ENCODE measurements around the gene FAM193A.
"Not testable (repeated sequence)": the region's sequence is repeated elsewhere in the genome, so short reads cannot be mapped to it uniquely, and the experiment has no call there.

FAM193A gene

DNA sequence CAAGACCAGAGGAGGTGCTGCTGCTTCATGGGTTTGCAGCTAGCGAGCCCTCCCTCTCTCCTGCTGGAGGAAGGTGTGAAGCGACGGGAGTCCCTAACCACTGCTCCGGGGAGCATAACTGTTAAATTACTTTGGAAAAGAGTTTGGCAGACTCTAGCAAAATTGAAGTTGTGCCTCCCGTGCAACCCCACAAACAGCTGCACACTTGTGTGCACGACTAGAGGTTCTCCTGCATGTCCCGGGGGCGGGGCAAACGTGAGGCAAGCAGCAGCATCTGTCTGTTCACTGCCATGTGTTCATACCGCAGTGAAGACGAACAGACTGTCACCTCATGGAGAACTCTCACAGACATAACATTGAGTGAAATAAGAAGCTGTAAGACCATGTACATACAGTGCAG is 185.1 kb downstream of the FAM193A start:
- no peak for DNase-seq (ENCODE audit: low read depth in 4 of 4, low spot score in 1 of 4)

DNA sequence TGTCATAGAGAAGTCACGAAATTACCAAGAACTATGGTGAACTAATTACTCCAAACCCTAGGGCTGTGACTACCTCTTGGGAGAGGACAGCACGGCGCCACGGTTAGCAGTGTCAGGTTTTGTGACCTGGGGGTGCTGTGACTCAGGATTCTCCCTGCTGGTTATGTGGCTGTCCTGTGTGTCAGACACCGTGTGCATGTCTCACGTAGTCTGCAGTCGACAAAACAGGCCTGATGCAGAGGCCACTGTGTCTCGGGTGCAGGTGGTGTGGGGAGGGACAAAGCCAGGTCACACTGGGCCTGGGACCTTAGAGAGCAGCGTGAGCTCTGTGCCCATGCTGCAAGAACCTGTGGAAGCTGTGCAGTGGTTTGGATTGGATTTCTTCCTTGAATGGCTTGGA is 185.6 kb downstream of the FAM193A start:
- no peak for DNase-seq (ENCODE audit: low read depth in 4 of 4, low spot score in 1 of 4)

DNA sequence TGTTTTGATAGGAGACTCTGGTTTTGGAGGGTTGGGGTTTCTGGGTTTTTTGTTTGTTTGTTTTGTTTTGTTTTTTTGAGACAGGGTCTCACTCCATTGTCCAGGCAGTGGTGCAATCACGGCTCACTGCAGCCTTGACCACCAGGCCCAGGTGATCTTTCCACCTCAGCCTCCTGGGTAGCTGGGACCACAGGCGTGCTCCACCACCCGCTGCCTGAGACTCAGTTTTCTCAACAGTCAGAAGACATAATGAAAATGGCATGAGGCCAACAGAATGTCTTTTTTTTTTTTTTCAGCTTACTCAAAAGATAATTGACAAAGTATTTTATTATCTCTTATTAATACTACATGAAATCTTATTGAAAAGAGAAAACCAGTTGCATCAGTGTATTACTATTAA is 187.3 kb downstream of the FAM193A start:
- DNase-seq (ENCODE audit: low read depth in 4 of 4, low spot score in 1 of 4): no peak

DNA sequence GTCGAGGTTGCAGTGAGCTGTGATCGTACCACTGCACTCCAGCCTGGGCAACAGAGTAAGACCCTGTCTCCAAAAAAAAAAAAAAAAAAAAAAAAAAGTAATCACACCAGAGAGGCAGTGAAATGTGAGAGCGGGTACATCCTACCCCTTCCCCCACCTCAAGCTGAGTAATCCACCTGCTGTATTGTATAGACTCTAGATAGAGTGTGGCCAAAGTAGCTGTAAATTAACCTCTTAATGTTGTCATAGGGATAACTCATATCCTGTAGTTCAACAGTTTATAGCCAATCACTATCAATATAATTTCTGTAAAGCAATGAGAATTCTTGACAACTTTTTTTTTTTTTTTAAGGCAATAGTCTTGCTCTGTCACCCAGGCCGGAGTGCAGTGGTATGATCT is 188.9 kb downstream of the FAM193A start:
- no peak for DNase-seq (ENCODE audit: low read depth in 4 of 4, low spot score in 1 of 4)

GRCh38 chr4:2726881-2727280 is 190.4 kb downstream of the FAM193A start:
- DNase-seq (ENCODE audit: low read depth in 4 of 4, low spot score in 1 of 4): not testable (repeated sequence)

- no peak for DNase-seq (ENCODE audit: low read depth in 4 of 4, low spot score in 1 of 4)
Observed at GRCh38 chr4:2728221-2728620, 191.8 kb downstream of the FAM193A start.

GRCh38 chr4:2728806-2729532 is 192.5 kb downstream of the FAM193A start:
- DNase-seq (ENCODE audit: low read depth in 4 of 4, low spot score in 1 of 4): no peak

DNA sequence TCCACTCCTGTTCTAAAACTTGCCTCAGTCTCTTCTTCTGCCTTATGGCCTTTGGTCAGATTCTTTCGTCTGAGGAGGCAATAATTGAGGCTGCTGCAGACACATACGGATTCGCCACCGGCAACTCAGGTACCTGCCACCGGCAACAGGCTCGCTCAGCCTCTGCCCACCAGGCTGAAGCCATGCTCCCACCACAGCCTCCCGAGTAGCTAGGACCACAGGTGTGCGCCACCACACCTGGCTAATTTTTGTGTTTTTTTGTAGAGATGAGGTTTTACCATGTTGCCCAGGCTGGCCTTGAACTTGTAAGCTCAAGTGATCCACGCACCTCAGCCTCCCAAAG is 193.1 kb downstream of the FAM193A start:
- no peak for DNase-seq (ENCODE audit: low read depth in 4 of 4, low spot score in 1 of 4)

- DNase-seq (ENCODE audit: low read depth in 4 of 4, low spot score in 1 of 4): no peak
Observed at GRCh38 chr4:2731907-2732317, 195.5 kb downstream of the FAM193A start.

GRCh38 chr4:2732526-2732925 is 196.1 kb downstream of the FAM193A start:
- DNase-seq (ENCODE audit: low read depth in 4 of 4, low spot score in 1 of 4): no peak

DNA sequence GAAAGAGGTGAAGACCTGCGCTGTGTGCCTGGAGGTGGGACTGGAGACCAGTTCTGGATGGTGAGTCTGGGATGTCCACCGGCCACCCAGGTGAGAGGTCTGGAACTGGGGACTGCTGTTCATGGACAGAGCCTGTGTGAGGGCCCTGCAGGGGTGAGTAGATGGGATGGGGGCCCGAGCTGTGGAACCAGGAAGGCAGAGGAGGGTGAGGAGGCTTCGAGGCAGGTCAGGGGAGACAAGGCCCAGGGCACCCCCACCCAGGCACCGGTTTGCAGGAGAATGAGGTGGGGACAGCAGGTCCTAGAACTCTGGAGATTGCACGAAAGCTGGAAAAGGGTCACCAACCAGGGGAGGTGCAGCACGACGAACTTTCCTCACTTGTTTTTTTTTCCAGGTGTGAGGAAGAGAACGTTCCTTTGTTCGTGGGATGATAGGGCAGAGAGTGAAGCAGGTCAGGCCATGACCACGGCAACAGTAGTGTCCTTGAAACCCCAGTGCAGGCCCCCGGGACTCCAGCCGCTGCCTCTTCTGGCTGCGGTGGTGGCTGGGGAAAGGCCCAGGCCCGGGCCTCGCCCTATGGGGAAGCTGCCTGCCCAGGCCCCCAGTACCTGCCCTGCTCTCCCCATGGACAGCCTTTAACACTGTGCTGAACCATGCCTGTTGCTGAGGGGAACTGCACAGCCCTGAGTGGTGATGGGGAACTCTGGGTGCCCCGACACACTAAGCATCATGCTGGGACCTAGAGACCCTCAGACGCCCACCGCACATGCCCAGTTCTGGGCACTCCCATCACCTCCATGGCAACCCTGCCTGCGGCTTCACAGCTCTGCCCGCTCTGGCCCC is 196.8 kb downstream of the FAM193A start:
- DNase-seq (ENCODE audit: low read depth in 4 of 4, low spot score in 1 of 4): no peak

GRCh38 chr4:2733844-2734574 is 197.6 kb downstream of the FAM193A start:
- DNase-seq (ENCODE audit: low read depth in 4 of 4, low spot score in 1 of 4): no peak

- no peak for DNase-seq (ENCODE audit: low read depth in 4 of 4, low spot score in 1 of 4)
Observed at GRCh38 chr4:2734612-2735011, 198.2 kb downstream of the FAM193A start.

DNA sequence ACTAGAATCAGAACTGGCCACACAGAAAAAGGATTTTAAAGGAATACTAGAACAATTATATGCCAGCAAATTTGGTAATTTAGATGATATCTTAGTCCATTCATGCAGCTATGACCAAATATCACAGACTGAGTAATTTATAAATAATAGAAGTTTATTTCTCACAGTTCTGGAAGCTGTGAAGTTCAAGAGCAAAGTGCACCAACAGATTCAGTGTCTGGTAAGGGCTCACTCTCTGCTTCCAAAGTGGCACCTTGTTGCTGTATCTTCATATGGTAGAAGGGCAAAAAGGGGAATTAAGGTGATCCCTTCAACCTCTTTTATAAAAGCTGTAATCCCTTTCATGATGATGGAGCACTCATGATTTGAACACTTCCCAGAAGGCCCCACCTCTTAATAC is 199.4 kb downstream of the FAM193A start:
- no peak for DNase-seq (ENCODE audit: low read depth in 4 of 4, low spot score in 1 of 4)

DNA sequence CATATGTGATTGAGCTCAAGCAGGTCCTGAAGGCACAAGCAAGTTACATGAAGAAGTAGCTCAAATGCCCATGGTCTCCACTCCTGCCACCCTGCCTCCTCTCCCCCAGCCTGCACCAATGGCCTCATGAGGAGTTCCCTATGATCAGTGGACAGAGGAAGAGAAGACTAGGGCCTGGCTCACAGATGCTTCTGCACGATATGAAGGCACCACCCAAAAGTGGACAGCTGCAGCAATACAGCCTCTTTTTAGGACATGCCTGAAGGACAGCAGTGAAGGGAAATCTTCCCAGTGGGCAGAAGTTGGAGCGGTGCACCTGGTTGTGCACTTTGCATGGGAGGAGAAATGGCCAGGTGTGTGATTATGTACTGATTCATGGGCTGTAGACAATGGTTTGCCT is 201.8 kb downstream of the FAM193A start:
- not testable (repeated sequence) for DNase-seq (ENCODE audit: low read depth in 4 of 4, low spot score in 1 of 4)

DNA sequence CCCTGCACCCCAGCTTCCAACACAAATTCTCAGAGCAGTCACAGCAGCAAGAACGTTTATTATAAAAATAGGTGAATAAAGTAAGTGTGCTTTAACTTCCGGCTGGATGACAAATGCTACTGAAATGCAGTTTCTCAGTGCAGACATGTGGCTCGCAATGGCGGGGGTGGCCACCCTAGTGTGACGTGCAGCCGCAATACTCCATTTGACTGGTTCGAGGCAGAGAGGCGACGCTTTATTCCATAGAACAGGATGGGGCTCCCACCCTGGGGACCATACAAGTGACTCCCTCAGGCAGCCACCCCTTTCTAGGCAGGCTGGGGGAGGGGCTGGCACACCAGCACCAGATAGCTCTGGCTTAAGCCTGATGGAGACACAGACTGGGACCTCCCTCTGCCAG is 205.2 kb downstream of the FAM193A start:
- DNase-seq (ENCODE audit: low read depth in 4 of 4, low spot score in 1 of 4): no peak

DNA sequence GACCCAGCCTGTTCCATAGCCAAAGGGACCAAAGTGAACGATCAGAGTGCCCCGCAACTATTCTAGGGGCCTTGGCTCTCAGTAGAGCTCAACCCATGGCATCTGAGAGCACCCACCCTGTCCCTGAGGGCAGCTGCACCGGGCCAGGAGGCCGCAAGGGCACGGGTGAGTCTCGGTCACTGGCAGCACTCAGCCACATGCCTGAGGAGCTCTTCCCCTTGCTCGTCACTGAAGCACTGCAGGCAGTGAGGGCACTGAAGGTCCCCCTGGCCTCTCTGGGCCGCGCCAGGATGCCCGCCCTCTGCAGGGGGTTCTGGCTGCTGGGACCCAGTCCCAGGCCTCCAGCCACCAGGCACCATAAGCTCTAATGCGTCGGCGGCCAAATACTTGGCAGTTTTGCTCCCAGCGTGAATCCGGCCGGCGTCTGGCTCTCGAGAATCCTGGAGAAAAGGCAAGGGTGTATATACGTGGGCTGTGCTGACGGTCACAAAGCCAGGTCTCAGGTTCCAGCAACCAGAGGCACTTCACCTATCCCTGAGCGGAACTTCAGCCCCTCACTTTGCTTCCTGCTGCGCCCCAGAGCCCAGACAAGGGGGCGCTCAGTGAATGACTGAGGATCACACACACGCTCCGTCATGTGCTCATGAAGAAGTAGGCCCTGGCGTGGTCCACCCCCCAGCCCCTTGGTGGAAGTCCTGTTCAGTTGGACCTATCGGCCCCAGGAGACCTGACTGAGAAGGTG is 205.8 kb downstream of the FAM193A start:
- DNase-seq (ENCODE audit: low read depth in 4 of 4, low spot score in 1 of 4): no peak

GRCh38 chr4:2742823-2743517 is 206.5 kb downstream of the FAM193A start:
- no peak for DNase-seq (ENCODE audit: low read depth in 4 of 4, low spot score in 1 of 4)

- DNase-seq (ENCODE audit: low read depth in 4 of 4, low spot score in 1 of 4): no peak
Observed at GRCh38 chr4:2743518-2744445, 207.3 kb downstream of the FAM193A start.
